H1 (cell line): ENCODE measurements around the gene RGS3. TPM values are rescaled to one million over a fixed set of nuclear protein-coding genes. Genes with fewer than 3 reads are reported as not detected.

Experiments used
- CTCF ChIA-PET: fragments of 300-600 bp; sonication (Branson Sonifier 250); formaldehyde crosslinking; loops from one replicate; lab custom pipeline; 2021; ENCODE audit not compliant: partially characterized antibody; lab: Charles Lee
- POLR2A ChIA-PET: fragments of 300-600 bp; sonication (Branson Sonifier 250); formaldehyde crosslinking; loops from one replicate; lab custom pipeline; 2021; ENCODE audit warnings: inconsistent platforms; ENCODE audit not compliant: partially characterized antibody; lab: Charles Lee
- DNase-seq, 2 experiments: peaks; one replicate each; pipeline versions ENCODE4 v3.0.0 to v3.0.0-alpha.2; 2010 to 2022; ENCODE audit warnings: low spot score in 2 of 2, low read depth in 1 of 2, mixed read lengths in 1 of 2
- FAIRE-seq: peaks from 2 replicates; lab custom pipeline; 2011; peaks lifted over from hg19 to GRCh38; lab: Jason Lieb, UNC
- H2AFZ ChIP-seq: 2 replicates; pipeline ENCODE4 v1.8.1; 2012; ENCODE audit warnings: low read length, inconsistent platforms
- H2AK5ac ChIP-seq: 2 replicates; pipeline ENCODE4 v1.6.1; 2013; ENCODE audit warnings: low read depth, low read length
- H2BK120ac ChIP-seq: replicated peaks from 2 replicates; pipeline ENCODE3; 2013; ENCODE audit warnings: low read depth, low read length, inconsistent platforms
- H2BK12ac ChIP-seq: 2 replicates; pipeline ENCODE4 v1.6.1; 2013; ENCODE audit warnings: low read depth, low read length
- H2BK15ac ChIP-seq: 2 replicates; pipeline ENCODE4 v1.6.1; 2013; ENCODE audit warnings: low read length
- H2BK20ac ChIP-seq: 2 replicates; pipeline ENCODE4 v1.6.1; 2013; ENCODE audit warnings: low read length
- H2BK5ac ChIP-seq: 2 replicates; pipeline ENCODE4 v1.6.1; 2013; ENCODE audit warnings: low read depth, low read length
- H3K14ac ChIP-seq: 2 replicates; pipeline ENCODE4 v1.6.1; 2013; ENCODE audit warnings: inconsistent platforms; ENCODE audit not compliant: insufficient read length
- H3K18ac ChIP-seq: 2 replicates; pipeline ENCODE4 v1.6.1; 2013; ENCODE audit warnings: low read length; ENCODE audit errors: extremely low read depth
- H3K23ac ChIP-seq: 2 replicates; pipeline ENCODE4 v1.6.1; 2013; ENCODE audit warnings: inconsistent platforms; ENCODE audit not compliant: insufficient read length
- H3K23me2 ChIP-seq: 2 replicates; pipeline ENCODE4 v1.6.1; 2013; ENCODE audit warnings: low read depth, low read length
- H3K27ac ChIP-seq: 2 replicates; pipeline ENCODE4 v1.6.1; 2011; ENCODE audit warnings: low read depth, low read length, inconsistent platforms
- H3K27me3 ChIP-seq, 4 experiments: replicated peaks in 1 of 4; 1 replicate in 1 of 4; 2 replicates in 3 of 4; pipeline versions ENCODE4 v1.6.1 to v1.8.1; 2011 to 2013; ENCODE audit warnings: low read length in 3 of 4, mild to moderate bottlenecking in 3 of 4, inconsistent platforms in 2 of 4, mixed read lengths in 2 of 4, moderate library complexity in 1 of 4; ENCODE audit not compliant: control insufficient read depth in 3 of 4, insufficient read depth in 3 of 4; ENCODE audit errors: extremely low read depth in 1 of 4
- H3K36me3 ChIP-seq, 4 experiments: 2 replicates each; pipeline versions ENCODE4 v1.6.1 to v1.8.1; 2011 to 2013; ENCODE audit warnings: mild to moderate bottlenecking in 4 of 4, low read length in 3 of 4, moderate library complexity in 2 of 4, control low read depth in 1 of 4, inconsistent platforms in 1 of 4; ENCODE audit not compliant: insufficient read depth in 4 of 4, control insufficient read depth in 2 of 4
- H3K4ac ChIP-seq: replicated peaks from 2 replicates; pipeline ENCODE3; 2013; ENCODE audit warnings: low read length, low read depth, mixed read lengths, inconsistent platforms; ENCODE audit not compliant: insufficient read length
- H3K4me1 ChIP-seq, 4 experiments: replicated peaks in 1 of 4; 1 replicate in 1 of 4; 2 replicates in 3 of 4; pipeline versions ENCODE4 v1.6.1 to v1.8.1; 2011 to 2013; ENCODE audit warnings: low read length in 3 of 4, inconsistent platforms in 2 of 4, mixed read lengths in 1 of 4; ENCODE audit not compliant: insufficient read depth in 4 of 4, control insufficient read depth in 3 of 4
- H3K4me2 ChIP-seq, 2 experiments: 2 replicates each; pipeline versions ENCODE4 v1.6.1 to v1.8.1; 2011 to 2013; ENCODE audit warnings: low read depth in 2 of 2, low read length in 2 of 2, control low read depth in 1 of 2, inconsistent platforms in 1 of 2, mild to moderate bottlenecking in 1 of 2; ENCODE audit not compliant: insufficient read depth in 1 of 2
- H3K4me3 ChIP-seq, 4 experiments: fragments of 200-600, 300-600 bp in 1 of 4; sonication (generic), shearing (Covaris generic), sonication (Bioruptor Twin) in 1 of 4; 2 replicates each; pipeline versions ENCODE4 v1.5.1 to v1.8.1; 2011 to 2016; ENCODE audit warnings: low read length in 4 of 4, low read depth in 3 of 4, control low read depth in 2 of 4, inconsistent platforms in 2 of 4, mild to moderate bottlenecking in 2 of 4, mixed read lengths in 1 of 4, moderate library complexity in 1 of 4; ENCODE audit not compliant: insufficient read depth in 2 of 4; ENCODE audit errors: extremely low read depth in 1 of 4
- H3K56ac ChIP-seq: replicated peaks from 2 replicates; pipeline ENCODE3; 2013; ENCODE audit warnings: low read depth, mild to moderate bottlenecking, mixed read lengths, low read length, inconsistent platforms; ENCODE audit not compliant: insufficient read length
- H3K79me1 ChIP-seq: 2 replicates; pipeline ENCODE4 v1.6.1; 2013; ENCODE audit warnings: low read depth, low read length, control low read depth
- H3K79me2 ChIP-seq, 2 experiments: 2 replicates each; pipeline versions ENCODE4 v1.6.1 to v1.8.1; 2012 to 2013; ENCODE audit warnings: low read length in 2 of 2, mild to moderate bottlenecking in 2 of 2, inconsistent platforms in 1 of 2; ENCODE audit not compliant: insufficient read depth in 2 of 2, control insufficient read depth in 1 of 2
- H3K9ac ChIP-seq, 4 experiments: replicated peaks in 1 of 4; 1 replicate in 1 of 4; 2 replicates in 3 of 4; pipeline versions ENCODE4 v1.6.1 to v1.8.1; 2011 to 2013; ENCODE audit warnings: low read depth in 3 of 4, low read length in 3 of 4, control low read depth in 2 of 4, mild to moderate bottlenecking in 2 of 4, moderate library complexity in 2 of 4, inconsistent platforms in 1 of 4; ENCODE audit errors: extremely low read depth in 1 of 4
- H3K9me3 ChIP-seq, 2 experiments: 2 replicates each; pipeline versions ENCODE4 v1.6.1 to v1.8.1; 2012 to 2013; ENCODE audit warnings: mild to moderate bottlenecking in 2 of 2, moderate library complexity in 2 of 2, control low read depth in 1 of 2, inconsistent platforms in 1 of 2, low read depth in 1 of 2, low read length in 1 of 2, mixed read lengths in 1 of 2; ENCODE audit not compliant: insufficient read depth in 2 of 2
- H4K20me1 ChIP-seq, 2 experiments: replicated peaks in 1 of 2; 2 replicates each; pipeline versions ENCODE3 to v1.8.1; 2011 to 2013; ENCODE audit warnings: inconsistent platforms in 2 of 2, low read length in 2 of 2, mild to moderate bottlenecking in 1 of 2; ENCODE audit not compliant: insufficient read depth in 2 of 2, control insufficient read depth in 1 of 2
- H4K5ac ChIP-seq: 2 replicates; pipeline ENCODE4 v1.6.1; 2013; ENCODE audit warnings: low read length, low read depth, mixed read lengths, inconsistent platforms; ENCODE audit not compliant: insufficient read length
- H4K8ac ChIP-seq: 2 replicates; pipeline ENCODE4 v1.8.0; 2013; ENCODE audit warnings: mild to moderate bottlenecking, moderate library complexity, low read length, inconsistent platforms; ENCODE audit not compliant: insufficient read depth; ENCODE audit errors: extremely low read depth
- H4K91ac ChIP-seq: replicated peaks from 2 replicates; pipeline ENCODE3; 2013; ENCODE audit warnings: low read length, mixed read lengths, inconsistent platforms; ENCODE audit not compliant: insufficient read length
- POU5F1 ChIP-seq: IDR thresholded peaks from 2 replicates; pipeline ENCODE4 v1.6.1; 2011; ENCODE audit warnings: low read depth, mild to moderate bottlenecking, low read length, moderate library complexity
- SIRT6 ChIP-seq: IDR thresholded peaks from one replicate; pipeline ENCODE4 v1.7.1; 2012; ENCODE audit warnings: low read length, inconsistent platforms
- SIX5 ChIP-seq: IDR thresholded peaks from 2 replicates; pipeline ENCODE4 v1.6.1; 2011; ENCODE audit warnings: mild to moderate bottlenecking, low read depth, low read length
- TEAD4 ChIP-seq: IDR thresholded peaks from 2 replicates; pipeline ENCODE4 v1.6.1; 2012; ENCODE audit warnings: low read depth, low read length, inconsistent platforms, mixed read lengths
- WGBS, 2 experiments: shearing (Covaris generic) in 1 of 2; methylation state at CpG; one replicate each; pipeline versions ENCODE4 v1.1.6 to v1.1.7; 2013 to 2015; ENCODE audit warnings: low lambda C conversion rate in 2 of 2, mixed read lengths in 2 of 2, inconsistent platforms in 1 of 2, low coverage in 1 of 2, missing lambda C conversion rate in 1 of 2; ENCODE audit not compliant: insufficient replicate concordance in 2 of 2, insufficient coverage in 1 of 2, insufficient read length in 1 of 2; ENCODE audit errors: extremely low coverage in 1 of 2, missing lambda C conversion rate in 1 of 2; 5-methylcytosine and 5-hydroxymethylcytosine counted together
- polyA plus RNA-seq, 7 experiments: library from polyadenylated mRNA; depleted of rRNA in 3 of 7; stranded (reverse) in 5 of 7; unstranded in 2 of 7; fragments of >200 nt in 5 of 7; fragments of 200-250 nt in 2 of 7; gene quantifications; 1 replicate in 5 of 7; 2 replicates in 1 of 7; 4 replicates in 1 of 7; pipeline versions ENCODE4 v1.2.1 to v1.2.3, GENCODE V29; 2011 to 2013; ENCODE audit warnings: missing spikeins in 2 of 7, mixed read lengths in 2 of 7
- total RNA-seq: library from RNA; stranded (reverse); fragmentation: NEBNext Ultra II Directional; extraction: Animal tissue kit (Norgen Biotek cat#: 25700); gene quantifications from 2 replicates; pipeline ENCODE4 v1.2.1, GENCODE V29; 2021

RGS3 gene
- total and polyA plus RNA-seq, 2 of the 8 experiments (the other 6 are each of a cell fraction or from before 2014, with no cell fraction given), result 12.6 to 18.2 TPM

GRCh38 chr9:113499876-113500497 lies 36.5 kb downstream of the RGS3 start:
- Histone ChIP-seq H3K79me1 (0 out of 2 replicates have a peak, but pooled peaks cover 2% of the 10 kb centered on the region), H3K4ac (peak overlapping the region; percentile 46), H3K36me3 (no peaks in the 10 kb centered on the region), H4K5ac (no peak overlapping the region), H2BK12ac (peak overlapping the region; percentile 87), H2BK5ac (no peak overlapping the region; the same call in 1 of the 2 replicates), H2BK15ac (0 out of 2 replicates have a peak overlapping the region, but pooled peaks have one; percentile 40), H3K27ac (no peak overlapping the region), H3K9me3 (no peaks in the 10 kb centered on the region), H2BK120ac (peak overlapping the region; percentile 79), H4K8ac (no peak overlapping the region; the same call in 1 of the 2 replicates), H3K14ac (no peak overlapping the region), H4K20me1 (no peaks in the 10 kb centered on the region), H4K91ac (peak overlapping the region; percentile 53), H3K23me2 (no peaks in the 10 kb centered on the region), H3K27me3 (no peaks in the 10 kb centered on the region; a peak in 2 of 7 replicates), H3K18ac (peak overlapping the region; percentile 19; the same call in 1 of the 2 replicates), H3K56ac (no peak overlapping the region), H3K9ac (no peak overlapping the region), H3K4me1 (peaks cover 7 to 21% (median 12%) of the 10 kb centered on the region in 4 experiments), H3K79me2 (no peaks in the 10 kb centered on the region), H3K4me2 (no peak overlapping the region), H3K23ac (no peak overlapping the region), H2AK5ac (no peak overlapping the region), H2BK20ac (peak overlapping the region; percentile 9; the same call in 1 of the 2 replicates), H2AFZ (no peak overlapping the region), H3K4me3 (no peak overlapping the region)
- POLR2A ChIA-PET, result interaction anchor here (1.2 to 1.3 kb wide), 3 partner anchors 9 to 94 kb away, joined by 3 read pairs; no protein-coding TSS in a partner anchor
- CTCF ChIA-PET, result interaction anchor here (1.1 to 2.5 kb wide), 7 partner anchors 8 to 155 kb away, joined by 3 to 6 read pairs (median 5); no protein-coding TSS in a partner anchor
- DNase-seq (no peak), FAIRE-seq (no peak)
- 89% methylated on average over 5 of the region's 5 CpGs; no CpG with 5 or more reads in 1 of the 2 experiments for WGBS, 2 experiments
- TF ChIP-seq SIRT6, result no peak
- TF ChIP-seq POU5F1, result no peak
- TF ChIP-seq SIX5, result no peak
- TF ChIP-seq TEAD4, result no peak
